HepG2 (cell line): ENCODE results near the gene DLG5. TPM values are rescaled to one million over a fixed set of nuclear protein-coding genes. Genes with fewer than 3 reads are reported as not detected.

Experiments used
- ATF7 ChIP-seq, 2 experiments: fragments of 450-650 bp in 1 of 2; sonication (generic) in 1 of 2; formaldehyde crosslinking in 1 of 2; IDR thresholded peaks; 2 replicates each; pipeline versions ENCODE4 v1.4.0 to v1.6.1; 2016 to 2020; ENCODE audit warnings: antibody characterized with exemption in 1 of 2, mild to moderate bottlenecking in 1 of 2, missing genetic modification reagents in 1 of 2
- DPF2 ChIP-seq: sonication (generic); formaldehyde crosslinking; IDR thresholded peaks from 2 replicates; pipeline ENCODE4 v1.4.0; 2020; ENCODE audit warnings: mild to moderate bottlenecking, low read depth, missing genetic modification reagents, borderline replicate concordance
- FOXO4 ChIP-seq: sonication (generic); formaldehyde crosslinking; conservative IDR thresholded peaks from 2 replicates; pipeline ENCODE4 v1.8.1; 2023; ENCODE audit warnings: missing genetic modification reagents
- HDAC2 ChIP-seq: sonication (generic); formaldehyde crosslinking; IDR thresholded peaks from 2 replicates; pipeline ENCODE4 v1.4.0; 2020; ENCODE audit warnings: missing genetic modification reagents
- KLF11 ChIP-seq: IDR thresholded peaks from 2 replicates; pipeline ENCODE4 v1.6.1; 2016; ENCODE audit warnings: missing compliant biosample characterization
- NFYB ChIP-seq: sonication (generic); formaldehyde crosslinking; IDR thresholded peaks from 2 replicates; pipeline ENCODE4 v1.4.0; 2020; ENCODE audit warnings: missing genetic modification reagents
- SIN3B ChIP-seq: fragments of 150-350 bp; IDR thresholded peaks from 2 replicates; pipeline ENCODE4 v1.6.1; 2014; ENCODE audit warnings: low read length
- SP1 ChIP-seq, 2 experiments: fragments of 450-650 bp in 1 of 2; sonication (generic) in 1 of 2; formaldehyde crosslinking in 1 of 2; IDR thresholded peaks; 2 replicates each; pipeline versions ENCODE4 v1.4.0 to v1.6.1; 2016 to 2020; ENCODE audit warnings: missing genetic modification reagents in 1 of 2
- ZBTB3 ChIP-seq: sonication (generic); formaldehyde crosslinking; IDR thresholded peaks from 2 replicates; pipeline ENCODE4 v1.4.0; 2020; ENCODE audit warnings: low read depth, mild to moderate bottlenecking, moderate library complexity, missing genetic modification reagents, borderline replicate concordance
- ZNF503 ChIP-seq: sonication (generic); formaldehyde crosslinking; IDR thresholded peaks from 2 replicates; pipeline ENCODE4 v1.4.0; 2020; ENCODE audit warnings: missing genetic modification reagents
- ZSCAN25 ChIP-seq: sonication (generic); formaldehyde crosslinking; IDR thresholded peaks from 2 replicates; pipeline ENCODE4 v1.8.0; 2022; ENCODE audit warnings: mild to moderate bottlenecking, missing genetic modification reagents
- polyA plus RNA-seq, 8 experiments: library from polyadenylated mRNA; depleted of rRNA in 3 of 8; stranded (reverse) in 7 of 8; unstranded in 1 of 8; fragments of >200 nt; fragmentation: Illumina TruSeq in 4 of 8; extraction: Trizol in 4 of 8; gene quantifications; 2 replicates each; pipeline versions ENCODE4 v1.2.1 to v1.2.3, GENCODE V29; 2011 to 2016; ENCODE audit warnings: low read depth in 4 of 8, missing spikeins in 1 of 8, mixed read lengths in 1 of 8; ENCODE audit not compliant: insufficient read depth in 1 of 8
- total RNA-seq, 5 experiments: library from RNA; depleted of rRNA; stranded (reverse); fragments of >200 nt; fragmentation: Illumina TruSeq; extraction: Trizol; gene quantifications; 2 replicates each; pipeline ENCODE4 v1.2.3, GENCODE V29; 2016; ENCODE audit warnings: low read depth in 1 of 5

The DLG5 gene
- total and polyA plus RNA-seq, 2 of the 13 experiments (the other 11 are each of a cell fraction or from before 2014, with no cell fraction given) = 15.5 to 18.2 TPM

- TF ChIP-seq FOXO4 (no peak), ZSCAN25 (CRISPR knock-in tag) (no peak), KLF11 (CRISPR knock-in tag) (no peak), SP1 (IDR thresholded peaks at IDR 0.05) (no peak), SP1 (CRISPR knock-in tag; IDR thresholded peaks at IDR 0.05) (no peak), ZNF503 (no peak), ZBTB3 (CRISPR knock-in tag) (no peak), ATF7 (IDR thresholded peaks at IDR 0.05) (no peak), ATF7 (CRISPR knock-in tag; IDR thresholded peaks at IDR 0.05) (no peak), HDAC2 (CRISPR knock-in tag) (no peak), NFYB (CRISPR knock-in tag) (no peak), DPF2 (CRISPR knock-in tag) (no peak), SIN3B (no peak)
Measured at GRCh38 chr10:77972148-77972547, 45.6 kb upstream of the DLG5 start (continued).
